HepG2 (cell line): Measurements from ENCODE around the gene UBXN2A. TPM values are rescaled to one million over a fixed set of nuclear protein-coding genes. Genes with fewer than 3 reads are reported as not detected.
A peak's percentile ranks its signal among the peaks of the same experiment; 100 is the strongest.

Experiments used
- FOXC1 ChIP-seq: sonication (generic); formaldehyde crosslinking; IDR thresholded peaks from 2 replicates; pipeline ENCODE4 v1.8.0; 2022; ENCODE audit warnings: mild to moderate bottlenecking, missing genetic modification reagents, borderline replicate concordance
- HIVEP1 ChIP-seq: sonication (generic); formaldehyde crosslinking; IDR thresholded peaks from 2 replicates; pipeline ENCODE4 v1.4.0; 2020; ENCODE audit warnings: mild to moderate bottlenecking, missing genetic modification reagents
- HOXA9 ChIP-seq: sonication (generic); formaldehyde crosslinking; IDR thresholded peaks from 2 replicates; pipeline ENCODE4 v1.8.1; 2022; ENCODE audit warnings: missing genetic modification reagents, mild to moderate bottlenecking, moderate library complexity, borderline replicate concordance
- KDM5A ChIP-seq: fragments of 200-600 bp; sonication (generic); IDR thresholded peaks from 2 replicates; pipeline ENCODE4 v1.7.0; 2018; ENCODE audit warnings: antibody characterized with exemption, mild to moderate bottlenecking, low read length, borderline replicate concordance
- LCORL ChIP-seq, 2 experiments: fragments of 450-650 bp in 1 of 2; sonication (generic) in 1 of 2; formaldehyde crosslinking in 1 of 2; IDR thresholded peaks; 2 replicates each; pipeline versions ENCODE4 v1.5.0 to v1.6.1; 2017 to 2020; ENCODE audit warnings: antibody characterized with exemption in 1 of 2, missing genetic modification reagents in 1 of 2
- NFKBIZ ChIP-seq: IDR thresholded peaks from 2 replicates; pipeline ENCODE4 v1.6.1; 2018; ENCODE audit warnings: missing genetic modification reagents, missing compliant biosample characterization
- NONO ChIP-seq, 2 experiments: fragments of 450-650 bp in 1 of 2; sonication (generic) in 1 of 2; formaldehyde crosslinking in 1 of 2; IDR thresholded peaks in 1 of 2; conservative IDR thresholded peaks in 1 of 2; 2 replicates each; pipeline versions ENCODE4 v1.6.1 to v1.8.0; 2017 to 2022; ENCODE audit warnings: mild to moderate bottlenecking in 1 of 2, missing genetic modification reagents in 1 of 2, moderate library complexity in 1 of 2
- PHF21A ChIP-seq: sonication (generic); formaldehyde crosslinking; IDR thresholded peaks from 2 replicates; pipeline ENCODE4 v1.5.0; 2020; ENCODE audit warnings: mild to moderate bottlenecking, missing genetic modification reagents
- SALL2 ChIP-seq: sonication (generic); formaldehyde crosslinking; IDR thresholded peaks from 2 replicates; pipeline ENCODE4 v1.8.1; 2023; ENCODE audit warnings: mild to moderate bottlenecking, missing genetic modification reagents, inconsistent platforms
- SOX5 ChIP-seq: IDR thresholded peaks from 2 replicates; pipeline ENCODE4 v1.6.1; 2016; ENCODE audit warnings: borderline replicate concordance
- TAF1 ChIP-seq: sonication (generic); formaldehyde crosslinking; IDR thresholded peaks from 2 replicates; pipeline ENCODE4 v1.4.0; 2020; ENCODE audit warnings: missing genetic modification reagents
- TAF15 ChIP-seq: fragments of 200-400 bp; formaldehyde crosslinking; IDR thresholded peaks from one replicate; pipeline ENCODE4 v1.6.1; 2018; ENCODE audit warnings: mild to moderate bottlenecking, low read depth, low read length; ENCODE audit not compliant: poor library complexity, severe bottlenecking
- ZBTB38 ChIP-seq: sonication (generic); formaldehyde crosslinking; IDR thresholded peaks from 2 replicates; pipeline ENCODE4 v1.5.1; 2020; ENCODE audit warnings: mild to moderate bottlenecking, missing genetic modification reagents
- ZC3H13 ChIP-seq: sonication (generic); formaldehyde crosslinking; IDR thresholded peaks from 2 replicates; pipeline ENCODE4 v1.8.1; 2023; ENCODE audit warnings: mild to moderate bottlenecking, missing genetic modification reagents, moderate library complexity
- ZFP82 ChIP-seq: sonication (generic); formaldehyde crosslinking; IDR thresholded peaks from 2 replicates; pipeline ENCODE4 v1.5.1; 2020; ENCODE audit warnings: mild to moderate bottlenecking, missing genetic modification reagents, borderline replicate concordance
- ZNF251 ChIP-seq: sonication (generic); formaldehyde crosslinking; IDR thresholded peaks from 2 replicates; pipeline ENCODE4 v1.9.0; 2021; ENCODE audit warnings: mild to moderate bottlenecking, missing genetic modification reagents
- ZNF263 ChIP-seq: sonication (generic); formaldehyde crosslinking; IDR thresholded peaks from 2 replicates; pipeline ENCODE4 v1.4.0; 2020; ENCODE audit warnings: missing genetic modification reagents
- ZNF350 ChIP-seq: sonication (generic); formaldehyde crosslinking; IDR thresholded peaks from 2 replicates; pipeline ENCODE4 v1.4.0; 2020; ENCODE audit warnings: mild to moderate bottlenecking, low read depth, missing genetic modification reagents, borderline replicate concordance
- ZNF530 ChIP-seq: sonication (generic); formaldehyde crosslinking; IDR thresholded peaks from 2 replicates; pipeline ENCODE4 v1.5.0; 2020; ENCODE audit warnings: low read depth, mild to moderate bottlenecking, missing genetic modification reagents
- ZSCAN31 ChIP-seq: sonication (generic); formaldehyde crosslinking; IDR thresholded peaks from 2 replicates; pipeline ENCODE4 v1.5.0; 2020; ENCODE audit warnings: low read depth, mild to moderate bottlenecking, missing genetic modification reagents
- polyA plus RNA-seq, 8 experiments: library from polyadenylated mRNA; depleted of rRNA in 3 of 8; stranded (reverse) in 7 of 8; unstranded in 1 of 8; fragments of >200 nt; fragmentation: Illumina TruSeq in 4 of 8; extraction: Trizol in 4 of 8; gene quantifications; 2 replicates each; pipeline versions ENCODE4 v1.2.1 to v1.2.3, GENCODE V29; 2011 to 2016; ENCODE audit warnings: low read depth in 4 of 8, missing spikeins in 1 of 8, mixed read lengths in 1 of 8; ENCODE audit not compliant: insufficient read depth in 1 of 8
- total RNA-seq, 5 experiments: library from RNA; depleted of rRNA; stranded (reverse); fragments of >200 nt; fragmentation: Illumina TruSeq; extraction: Trizol; gene quantifications; 2 replicates each; pipeline ENCODE4 v1.2.3, GENCODE V29; 2016; ENCODE audit warnings: low read depth in 1 of 5
- TF ChIP-seq, protein P1 (sequence below): sonication (generic); formaldehyde crosslinking; IDR thresholded peaks from 2 replicates; pipeline ENCODE4 v1.4.0; 2020; ENCODE audit warnings: missing genetic modification reagents
- TF ChIP-seq, protein P2 (sequence below): sonication (generic); formaldehyde crosslinking; IDR thresholded peaks from 2 replicates; pipeline ENCODE4 v1.5.0; 2020; ENCODE audit warnings: missing genetic modification reagents
- TF ChIP-seq, protein P3 (sequence below): IDR thresholded peaks from 2 replicates; pipeline ENCODE4 v1.6.1; 2016; ENCODE audit warnings: mild to moderate bottlenecking
- TF ChIP-seq, protein P4 (sequence below): sonication (generic); formaldehyde crosslinking; IDR thresholded peaks from 2 replicates; pipeline ENCODE4 v1.5.0; 2020; ENCODE audit warnings: missing genetic modification reagents

Gene UBXN2A
- total and polyA plus RNA-seq, 2 of the 13 experiments (the other 11 are each of a cell fraction or from before 2014, with no cell fraction given), result 8.3 to 20.9 TPM

DNA sequence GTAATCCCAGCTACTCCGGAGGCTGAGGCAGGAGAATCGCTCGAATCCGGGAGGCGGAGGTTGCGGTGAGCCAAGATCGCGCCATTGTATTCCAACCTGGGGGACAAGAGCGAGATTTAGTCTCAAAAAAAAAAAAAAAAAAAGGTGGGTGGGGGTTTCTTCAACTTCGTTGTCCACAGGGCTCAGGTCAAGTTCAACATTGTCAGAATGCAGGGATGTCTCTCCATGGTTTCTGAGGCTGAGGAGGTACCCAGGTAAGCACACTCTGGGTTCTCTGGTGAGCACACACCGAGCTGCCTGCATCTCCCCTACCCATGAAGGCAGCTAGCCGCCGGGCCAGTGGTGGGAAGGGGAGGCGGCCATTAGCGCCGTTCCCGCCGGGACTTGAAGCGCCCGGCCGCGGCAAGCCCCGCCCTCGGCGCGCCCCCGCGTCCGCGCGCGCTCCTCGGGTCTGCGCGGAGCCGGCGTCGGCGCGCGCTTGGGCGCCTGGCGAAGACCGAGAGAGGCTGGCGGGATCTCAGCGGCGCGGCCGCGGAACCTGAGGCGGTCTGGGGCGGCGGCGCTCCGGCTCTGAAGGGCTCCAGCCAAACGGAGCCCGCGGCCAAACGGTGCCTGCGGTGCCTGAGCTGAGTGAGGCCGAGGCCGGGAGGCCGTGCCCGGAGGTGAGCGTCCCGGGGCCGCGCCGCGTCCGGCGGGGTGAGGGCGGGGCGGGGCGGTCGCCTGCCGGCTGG is at the start of gene UBXN2A (continued):
- TF ChIP-seq, protein P1, sequence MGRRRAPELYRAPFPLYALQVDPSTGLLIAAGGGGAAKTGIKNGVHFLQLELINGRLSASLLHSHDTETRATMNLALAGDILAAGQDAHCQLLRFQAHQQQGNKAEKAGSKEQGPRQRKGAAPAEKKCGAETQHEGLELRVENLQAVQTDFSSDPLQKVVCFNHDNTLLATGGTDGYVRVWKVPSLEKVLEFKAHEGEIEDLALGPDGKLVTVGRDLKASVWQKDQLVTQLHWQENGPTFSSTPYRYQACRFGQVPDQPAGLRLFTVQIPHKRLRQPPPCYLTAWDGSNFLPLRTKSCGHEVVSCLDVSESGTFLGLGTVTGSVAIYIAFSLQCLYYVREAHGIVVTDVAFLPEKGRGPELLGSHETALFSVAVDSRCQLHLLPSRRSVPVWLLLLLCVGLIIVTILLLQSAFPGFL (CRISPR knock-in tag), result peak; percentile 61; the same call in 1 of the 2 replicates
- peak; percentile 91 for TF ChIP-seq SALL2 (CRISPR knock-in tag)
- peak; percentile 72; the same call in 1 of the 2 replicates for TF ChIP-seq ZC3H13 (CRISPR knock-in tag)
- TF ChIP-seq ZNF350, result no peak
- peak; percentile 16; the same call in 1 of the 2 replicates for TF ChIP-seq HIVEP1 (CRISPR knock-in tag)
- TF ChIP-seq ZNF251 (CRISPR knock-in tag), result 0 out of 2 replicates have a peak, but pooled peaks have one; percentile 63
- peak; percentile 9; the same call in 1 of the 2 replicates for TF ChIP-seq SOX5 (CRISPR knock-in tag)
- TF ChIP-seq LCORL (IDR thresholded peaks at IDR 0.05), result no peak
- no peak for TF ChIP-seq LCORL (CRISPR knock-in tag; IDR thresholded peaks at IDR 0.05)
- TF ChIP-seq TAF1 (CRISPR knock-in tag), result peak; percentile 58
- TF ChIP-seq ZBTB38 (CRISPR knock-in tag), result 0 out of 2 replicates have a peak, but pooled peaks have one; percentile 66
- no peak for TF ChIP-seq NONO (IDR thresholded peaks at IDR 0.05)
- TF ChIP-seq NONO (CRISPR knock-in tag; conservative IDR thresholded peaks at IDR 0.05), result peak; percentile 77
- TF ChIP-seq, protein P2, sequence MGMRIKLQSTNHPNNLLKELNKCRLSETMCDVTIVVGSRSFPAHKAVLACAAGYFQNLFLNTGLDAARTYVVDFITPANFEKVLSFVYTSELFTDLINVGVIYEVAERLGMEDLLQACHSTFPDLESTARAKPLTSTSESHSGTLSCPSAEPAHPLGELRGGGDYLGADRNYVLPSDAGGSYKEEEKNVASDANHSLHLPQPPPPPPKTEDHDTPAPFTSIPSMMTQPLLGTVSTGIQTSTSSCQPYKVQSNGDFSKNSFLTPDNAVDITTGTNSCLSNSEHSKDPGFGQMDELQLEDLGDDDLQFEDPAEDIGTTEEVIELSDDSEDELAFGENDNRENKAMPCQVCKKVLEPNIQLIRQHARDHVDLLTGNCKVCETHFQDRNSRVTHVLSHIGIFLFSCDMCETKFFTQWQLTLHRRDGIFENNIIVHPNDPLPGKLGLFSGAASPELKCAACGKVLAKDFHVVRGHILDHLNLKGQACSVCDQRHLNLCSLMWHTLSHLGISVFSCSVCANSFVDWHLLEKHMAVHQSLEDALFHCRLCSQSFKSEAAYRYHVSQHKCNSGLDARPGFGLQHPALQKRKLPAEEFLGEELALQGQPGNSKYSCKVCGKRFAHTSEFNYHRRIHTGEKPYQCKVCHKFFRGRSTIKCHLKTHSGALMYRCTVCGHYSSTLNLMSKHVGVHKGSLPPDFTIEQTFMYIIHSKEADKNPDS, result no peak
- peak; percentile 87 for TF ChIP-seq TAF15
- TF ChIP-seq FOXC1 (CRISPR knock-in tag), result peak; percentile 75
- TF ChIP-seq ZFP82, result peak; percentile 82; the same call in 1 of the 2 replicates
- no peak; the same call in none of the 2 replicates for TF ChIP-seq KDM5A
- peak; percentile 66; the same call in 1 of the 2 replicates for TF ChIP-seq ZSCAN31 (CRISPR knock-in tag)
- 0 out of 2 replicates have a peak, but pooled peaks have one; percentile 42 for TF ChIP-seq HOXA9
- no peak for TF ChIP-seq ZNF530 (CRISPR knock-in tag)
- TF ChIP-seq, protein P3, sequence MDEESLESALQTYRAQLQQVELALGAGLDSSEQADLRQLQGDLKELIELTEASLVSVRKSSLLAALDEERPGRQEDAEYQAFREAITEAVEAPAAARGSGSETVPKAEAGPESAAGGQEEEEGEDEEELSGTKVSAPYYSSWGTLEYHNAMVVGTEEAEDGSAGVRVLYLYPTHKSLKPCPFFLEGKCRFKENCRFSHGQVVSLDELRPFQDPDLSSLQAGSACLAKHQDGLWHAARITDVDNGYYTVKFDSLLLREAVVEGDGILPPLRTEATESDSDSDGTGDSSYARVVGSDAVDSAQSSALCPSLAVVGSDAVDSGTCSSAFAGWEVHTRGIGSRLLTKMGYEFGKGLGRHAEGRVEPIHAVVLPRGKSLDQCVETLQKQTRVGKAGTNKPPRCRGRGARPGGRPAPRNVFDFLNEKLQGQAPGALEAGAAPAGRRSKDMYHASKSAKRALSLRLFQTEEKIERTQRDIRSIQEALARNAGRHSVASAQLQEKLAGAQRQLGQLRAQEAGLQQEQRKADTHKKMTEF (CRISPR knock-in tag), result no peak; the same call in 1 of the 2 replicates
- peak; percentile 54 for TF ChIP-seq ZNF263 (CRISPR knock-in tag)
- TF ChIP-seq, protein P4, sequence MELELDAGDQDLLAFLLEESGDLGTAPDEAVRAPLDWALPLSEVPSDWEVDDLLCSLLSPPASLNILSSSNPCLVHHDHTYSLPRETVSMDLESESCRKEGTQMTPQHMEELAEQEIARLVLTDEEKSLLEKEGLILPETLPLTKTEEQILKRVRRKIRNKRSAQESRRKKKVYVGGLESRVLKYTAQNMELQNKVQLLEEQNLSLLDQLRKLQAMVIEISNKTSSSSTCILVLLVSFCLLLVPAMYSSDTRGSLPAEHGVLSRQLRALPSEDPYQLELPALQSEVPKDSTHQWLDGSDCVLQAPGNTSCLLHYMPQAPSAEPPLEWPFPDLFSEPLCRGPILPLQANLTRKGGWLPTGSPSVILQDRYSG (CRISPR knock-in tag), result 0 out of 2 replicates have a peak, but pooled peaks have one; percentile 84
- TF ChIP-seq NFKBIZ (CRISPR knock-in tag), result no peak
- peak; percentile 64 for TF ChIP-seq PHF21A (CRISPR knock-in tag)
